Nephron (organoid): ENCODE data around the gene IGF2BP2.

Source experiments
- H3K27ac Mint-ChIP-seq, 3 experiments: 2 replicates each; pipeline ENCODE4 v1.8.0; 2020; ENCODE audit warnings: mixed read lengths in 3 of 3, mild to moderate bottlenecking in 2 of 3, moderate library complexity in 1 of 3
- H3K27me3 Mint-ChIP-seq: 2 replicates; pipeline ENCODE4 v1.8.0; 2021; ENCODE audit warnings: low read depth, mild to moderate bottlenecking, moderate library complexity, mixed read lengths
- H3K36me3 Mint-ChIP-seq: 2 replicates; pipeline ENCODE4 v1.8.0; 2020; ENCODE audit warnings: low read depth, mixed read lengths
- H3K4me1 Mint-ChIP-seq: 2 replicates; pipeline ENCODE4 v1.8.0; 2020; ENCODE audit warnings: mixed read lengths
- H3K4me3 Mint-ChIP-seq, 3 experiments: 2 replicates each; pipeline ENCODE4 v1.8.0; 2020; ENCODE audit warnings: mild to moderate bottlenecking in 3 of 3, mixed read lengths in 3 of 3, moderate library complexity in 2 of 3
- H3K9me3 Mint-ChIP-seq: 2 replicates; pipeline ENCODE4 v1.8.0; 2020; ENCODE audit warnings: mixed read lengths
- CTCF ChIP-seq, 3 experiments: fragments of 200-600 bp; sonication (generic); IDR thresholded peaks; one replicate each; pipeline ENCODE4 v1.5.0; 2021; ENCODE audit warnings: antibody characterized with exemption in 3 of 3; ENCODE audit not compliant: unreplicated experiment in 3 of 3

The IGF2BP2 gene

GRCh38 chr3:185658504-185658912 is 166.3 kb downstream of the IGF2BP2 start:
- no peak for TF ChIP-seq CTCF (IDR thresholded peaks at IDR 0.05; ENCODE audit: unreplicated experiment in 3 of 3)
- H3K27ac Mint-ChIP-seq, result no peak overlapping the region
- H3K4me1 Mint-ChIP-seq, result peaks cover 5% of the 10 kb centered on the region
- no peaks in the 10 kb centered on the region for H3K9me3 Mint-ChIP-seq
- H3K27me3 Mint-ChIP-seq, result no peaks in the 10 kb centered on the region
- H3K36me3 Mint-ChIP-seq, result peaks cover 72% of the 10 kb centered on the region
- H3K4me3 Mint-ChIP-seq, result no peak overlapping the region

DNA sequence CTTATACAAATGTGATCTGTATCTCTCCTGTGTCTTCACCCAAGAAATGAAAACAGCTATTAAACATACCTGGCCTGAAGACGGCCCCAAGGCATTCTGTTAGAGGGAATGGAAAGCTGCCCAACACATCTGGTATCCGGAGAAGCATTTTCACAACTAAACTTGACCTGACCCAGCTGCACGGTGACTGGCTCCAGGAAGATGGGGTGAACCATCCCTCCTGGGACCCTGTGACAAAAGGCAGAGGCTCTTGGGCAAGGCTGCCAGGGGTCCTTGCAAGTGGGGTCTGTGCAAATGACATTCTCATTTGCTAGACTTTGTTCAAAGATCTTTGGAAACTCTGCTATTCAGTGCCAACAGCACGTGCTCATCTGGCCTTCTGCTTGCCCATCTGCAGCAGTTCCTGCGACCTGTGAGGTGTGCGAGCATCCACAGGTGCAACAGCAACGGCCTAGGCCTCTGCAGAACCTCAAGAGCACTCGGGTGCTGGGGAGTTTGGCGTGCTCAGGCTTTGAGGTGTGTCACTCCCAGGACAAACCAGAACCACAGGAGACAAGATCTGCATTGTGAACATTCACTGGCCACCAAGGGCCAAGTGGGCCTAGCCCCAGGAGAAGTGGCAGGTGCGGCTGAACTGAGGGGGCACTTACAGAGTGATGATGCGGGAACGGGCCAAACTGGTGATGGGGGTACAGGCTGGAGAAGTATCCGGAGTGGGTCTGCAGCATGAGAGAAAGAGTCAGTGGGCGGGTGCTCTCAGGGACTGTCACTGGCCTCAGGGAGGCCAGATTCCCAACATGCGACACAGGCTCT is 166.9 kb downstream of the IGF2BP2 start:
- Mint-ChIP-seq H3K27ac (no peak overlapping the region), H3K4me3 (no peak overlapping the region), H3K27me3 (no peaks in the 10 kb centered on the region), H3K36me3 (peaks cover 72% of the 10 kb centered on the region), H3K9me3 (no peaks in the 10 kb centered on the region), H3K4me1 (peaks cover 5% of the 10 kb centered on the region)
- TF ChIP-seq CTCF (IDR thresholded peaks at IDR 0.05; ENCODE audit: unreplicated experiment in 3 of 3), result no peak

GRCh38 chr3:185657211-185657610 is 167.6 kb downstream of the IGF2BP2 start:
- Mint-ChIP-seq H3K36me3 (peaks cover 77% of the 10 kb centered on the region), H3K9me3 (no peaks in the 10 kb centered on the region), H3K4me1 (peaks cover 5% of the 10 kb centered on the region), H3K27ac (no peak overlapping the region), H3K4me3 (no peak overlapping the region), H3K27me3 (no peaks in the 10 kb centered on the region)
- TF ChIP-seq CTCF (IDR thresholded peaks at IDR 0.05; ENCODE audit: unreplicated experiment in 3 of 3), result no peak

DNA sequence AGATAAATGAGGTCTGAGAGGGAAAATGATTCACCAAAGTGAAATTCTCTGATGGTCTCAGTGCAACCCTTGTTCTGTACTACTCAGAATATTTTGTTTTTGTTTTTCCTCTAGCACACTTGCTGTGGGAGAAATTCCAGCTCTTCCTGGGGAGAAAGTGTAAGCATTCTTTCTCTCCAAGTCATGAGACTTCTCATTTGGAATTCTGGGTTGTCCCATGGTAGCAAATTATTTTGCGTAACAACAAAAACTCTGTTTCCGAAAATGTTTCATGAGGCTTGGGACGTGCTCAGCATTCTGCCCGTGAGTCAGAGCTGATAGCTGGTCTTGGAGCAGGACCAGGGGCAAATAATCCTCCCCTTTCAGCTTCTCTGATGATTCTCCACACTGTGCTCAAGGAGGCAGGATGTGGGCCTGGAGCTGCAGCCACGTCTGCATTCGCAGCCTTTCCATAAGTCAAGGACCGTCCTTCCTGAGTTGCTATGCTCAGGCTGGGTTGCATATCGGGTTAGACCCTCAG is 168.5 kb downstream of the IGF2BP2 start:
- Mint-ChIP-seq H3K4me3 (no peak overlapping the region), H3K27me3 (no peaks in the 10 kb centered on the region), H3K36me3 (peaks cover 78% of the 10 kb centered on the region), H3K9me3 (no peaks in the 10 kb centered on the region), H3K27ac (no peak overlapping the region), H3K4me1 (peaks cover 5% of the 10 kb centered on the region)
- no peak for TF ChIP-seq CTCF (IDR thresholded peaks at IDR 0.05; ENCODE audit: unreplicated experiment in 3 of 3)

DNA sequence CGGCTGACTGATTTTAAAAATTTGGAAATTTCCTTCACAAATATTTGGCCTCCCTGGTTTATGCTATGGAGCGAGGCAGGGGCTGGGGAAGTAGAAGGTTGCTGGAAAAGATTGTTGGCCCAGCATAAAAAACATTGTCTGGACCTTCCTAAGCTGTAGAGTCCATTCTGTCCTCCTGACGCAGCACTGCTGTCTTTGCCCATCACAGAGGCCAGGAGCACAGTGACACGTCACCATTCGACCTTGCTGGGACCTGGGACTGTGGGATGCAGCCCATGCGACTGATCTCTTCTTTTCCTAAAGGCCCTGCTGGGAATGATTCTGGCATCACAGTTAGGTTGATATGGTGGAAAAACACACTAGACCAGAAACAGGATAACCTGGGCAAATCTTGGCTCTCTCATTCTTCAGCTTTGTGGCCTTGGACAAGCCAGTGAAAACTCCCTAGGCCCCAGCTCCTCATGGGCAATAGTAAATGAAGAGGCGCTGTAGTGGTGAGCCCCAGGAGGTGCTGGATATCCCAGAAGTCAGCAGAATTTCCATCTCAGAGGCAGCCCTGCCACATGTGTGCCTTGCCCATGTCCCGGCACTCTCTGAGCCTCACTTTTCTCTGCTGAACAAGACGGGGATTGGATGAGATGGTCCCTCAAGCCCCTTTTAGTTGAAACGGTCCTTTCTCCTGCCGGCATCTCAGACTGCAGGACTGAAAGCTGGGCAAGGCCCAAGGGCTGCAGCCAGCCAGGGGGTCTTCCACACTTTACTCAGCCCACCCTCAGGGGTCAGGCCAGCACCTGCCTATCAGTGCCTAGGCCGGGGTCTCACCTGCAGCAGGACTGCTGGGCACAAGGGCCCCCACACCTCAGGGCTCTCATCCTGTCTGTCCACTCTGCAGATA is 169.2 kb downstream of the IGF2BP2 start:
- Mint-ChIP-seq H3K4me1 (peaks cover 3% of the 10 kb centered on the region), H3K27ac (no peak overlapping the region), H3K36me3 (peaks cover 84% of the 10 kb centered on the region), H3K4me3 (no peak overlapping the region), H3K9me3 (no peaks in the 10 kb centered on the region), H3K27me3 (no peaks in the 10 kb centered on the region)
- no peak for TF ChIP-seq CTCF (IDR thresholded peaks at IDR 0.05; ENCODE audit: unreplicated experiment in 3 of 3)
